ENCODE measurements around the gene PNPT1.
"Not testable (repeated sequence)": the region's sequence is repeated elsewhere in the genome, so short reads cannot be mapped to it uniquely, and the experiment has no call there.

DNA sequence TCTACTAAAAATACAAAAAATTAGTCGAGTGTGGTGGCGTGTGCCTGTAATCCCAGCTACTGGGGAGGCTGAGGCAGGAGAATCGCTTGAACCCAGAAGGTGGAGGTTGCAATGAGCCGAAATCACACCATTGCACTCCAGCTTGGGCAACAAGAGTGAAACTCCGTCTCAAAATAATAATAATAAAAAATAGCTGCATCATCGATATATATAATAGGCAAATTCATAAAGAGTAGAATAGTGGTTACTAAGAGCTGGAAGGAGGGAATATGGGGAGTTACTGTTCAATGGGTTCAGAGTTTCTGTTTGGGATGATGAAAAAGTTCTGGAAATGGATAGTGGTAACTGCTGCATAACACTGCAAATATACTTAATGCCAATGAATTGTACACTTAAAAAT, 96.8 kb downstream of the PNPT1 start:
- not testable (repeated sequence) for TF ChIP-seq RAD21 (conservative IDR thresholded peaks at IDR 0.05); EP300 (conservative IDR thresholded peaks at IDR 0.05; ENCODE audit: poor library complexity, severe bottlenecking)
